HepG2 (cell line): ENCODE results near the gene TBCE. TPM values are rescaled to one million over a fixed set of nuclear protein-coding genes. Genes with fewer than 3 reads are reported as not detected.
A peak's percentile ranks its signal among the peaks of the same experiment; 100 is the strongest.

Experiments used
- CEBPZ ChIP-seq: IDR thresholded peaks from 2 replicates; pipeline ENCODE4 v1.6.1; 2012; ENCODE audit warnings: low read length, improper control_type of control experiment
- GABPA ChIP-seq, 2 experiments: IDR thresholded peaks; 2 replicates each; pipeline ENCODE4 v1.6.1; 2011 to 2016; ENCODE audit warnings: low read depth in 2 of 2, low read length in 1 of 2, missing biosample characterization in 1 of 2, missing genetic modification characterization in 1 of 2
- GATA4 ChIP-seq: sonication (generic); IDR thresholded peaks from 2 replicates; pipeline ENCODE4 v1.6.1; 2016; ENCODE audit warnings: antibody characterized with exemption, low read depth, borderline replicate concordance
- HBP1 ChIP-seq: IDR thresholded peaks from 2 replicates; pipeline ENCODE4 v1.6.1; 2016; ENCODE audit warnings: low read depth, control low read depth
- KLF15 ChIP-seq: sonication (generic); formaldehyde crosslinking; IDR thresholded peaks from 2 replicates; pipeline ENCODE4 v1.8.1; 2023; ENCODE audit warnings: borderline replicate concordance, mild to moderate bottlenecking, inconsistent platforms, missing genetic modification reagents, mixed read lengths
- KMT2A ChIP-seq: sonication (generic); formaldehyde crosslinking; IDR thresholded peaks from 2 replicates; pipeline ENCODE4 v1.4.0; 2020; ENCODE audit warnings: missing genetic modification reagents
- NKX3-1 ChIP-seq: sonication (generic); formaldehyde crosslinking; IDR thresholded peaks from 2 replicates; pipeline ENCODE4 v1.5.0; 2020; ENCODE audit warnings: missing genetic modification reagents
- RORA ChIP-seq: sonication (generic); formaldehyde crosslinking; IDR thresholded peaks from 2 replicates; pipeline ENCODE4 v1.5.0; 2020; ENCODE audit warnings: mild to moderate bottlenecking, missing genetic modification reagents, moderate library complexity
- SMYD3 ChIP-seq: sonication (generic); formaldehyde crosslinking; IDR thresholded peaks from 2 replicates; pipeline ENCODE4 v1.8.1; 2023; ENCODE audit warnings: mild to moderate bottlenecking, missing genetic modification reagents
- TGIF2 ChIP-seq: IDR thresholded peaks from 2 replicates; pipeline ENCODE4 v1.6.1; 2016; ENCODE audit warnings: control low read depth, missing compliant biosample characterization
- ZKSCAN8 ChIP-seq: IDR thresholded peaks from 2 replicates; pipeline ENCODE4 v1.6.1; 2016; ENCODE audit warnings: borderline replicate concordance, missing genetic modification reagents, missing compliant biosample characterization
- ZNF121 ChIP-seq: sonication (generic); formaldehyde crosslinking; IDR thresholded peaks from 2 replicates; pipeline ENCODE4 v1.5.0; 2020; ENCODE audit warnings: mild to moderate bottlenecking, missing genetic modification reagents
- ZNF75D ChIP-seq: sonication (generic); formaldehyde crosslinking; IDR thresholded peaks from 2 replicates; pipeline ENCODE4 v1.8.1; 2023; ENCODE audit warnings: missing genetic modification reagents, mild to moderate bottlenecking, borderline replicate concordance
- polyA plus RNA-seq, 8 experiments: library from polyadenylated mRNA; depleted of rRNA in 3 of 8; stranded (reverse) in 7 of 8; unstranded in 1 of 8; fragments of >200 nt; fragmentation: Illumina TruSeq in 4 of 8; extraction: Trizol in 4 of 8; gene quantifications; 2 replicates each; pipeline versions ENCODE4 v1.2.1 to v1.2.3, GENCODE V29; 2011 to 2016; ENCODE audit warnings: low read depth in 4 of 8, missing spikeins in 1 of 8, mixed read lengths in 1 of 8; ENCODE audit not compliant: insufficient read depth in 1 of 8
- total RNA-seq, 5 experiments: library from RNA; depleted of rRNA; stranded (reverse); fragments of >200 nt; fragmentation: Illumina TruSeq; extraction: Trizol; gene quantifications; 2 replicates each; pipeline ENCODE4 v1.2.3, GENCODE V29; 2016; ENCODE audit warnings: low read depth in 1 of 5
- TF ChIP-seq, protein P1 (sequence below): sonication (generic); formaldehyde crosslinking; IDR thresholded peaks from 2 replicates; pipeline ENCODE4 v1.8.0; 2022; ENCODE audit warnings: mild to moderate bottlenecking, missing genetic modification reagents, borderline replicate concordance
- TF ChIP-seq, protein P2 (sequence below): sonication (generic); formaldehyde crosslinking; IDR thresholded peaks from 2 replicates; pipeline ENCODE4 v1.5.0; 2020; ENCODE audit warnings: missing genetic modification reagents
- TF ChIP-seq, protein P3 (sequence below): sonication (generic); formaldehyde crosslinking; IDR thresholded peaks from 2 replicates; pipeline ENCODE4 v1.4.0; 2020; ENCODE audit warnings: mild to moderate bottlenecking, missing genetic modification reagents, borderline replicate concordance
- TF ChIP-seq, protein P4 (sequence below): sonication (generic); formaldehyde crosslinking; IDR thresholded peaks from 2 replicates; pipeline ENCODE4 v1.5.1; 2020; ENCODE audit warnings: missing genetic modification reagents, mild to moderate bottlenecking, borderline replicate concordance

The TBCE gene
- total and polyA plus RNA-seq, 2 of the 13 experiments (the other 11 are each of a cell fraction or from before 2014, with no cell fraction given): 25.6 to 31.1 TPM

DNA sequence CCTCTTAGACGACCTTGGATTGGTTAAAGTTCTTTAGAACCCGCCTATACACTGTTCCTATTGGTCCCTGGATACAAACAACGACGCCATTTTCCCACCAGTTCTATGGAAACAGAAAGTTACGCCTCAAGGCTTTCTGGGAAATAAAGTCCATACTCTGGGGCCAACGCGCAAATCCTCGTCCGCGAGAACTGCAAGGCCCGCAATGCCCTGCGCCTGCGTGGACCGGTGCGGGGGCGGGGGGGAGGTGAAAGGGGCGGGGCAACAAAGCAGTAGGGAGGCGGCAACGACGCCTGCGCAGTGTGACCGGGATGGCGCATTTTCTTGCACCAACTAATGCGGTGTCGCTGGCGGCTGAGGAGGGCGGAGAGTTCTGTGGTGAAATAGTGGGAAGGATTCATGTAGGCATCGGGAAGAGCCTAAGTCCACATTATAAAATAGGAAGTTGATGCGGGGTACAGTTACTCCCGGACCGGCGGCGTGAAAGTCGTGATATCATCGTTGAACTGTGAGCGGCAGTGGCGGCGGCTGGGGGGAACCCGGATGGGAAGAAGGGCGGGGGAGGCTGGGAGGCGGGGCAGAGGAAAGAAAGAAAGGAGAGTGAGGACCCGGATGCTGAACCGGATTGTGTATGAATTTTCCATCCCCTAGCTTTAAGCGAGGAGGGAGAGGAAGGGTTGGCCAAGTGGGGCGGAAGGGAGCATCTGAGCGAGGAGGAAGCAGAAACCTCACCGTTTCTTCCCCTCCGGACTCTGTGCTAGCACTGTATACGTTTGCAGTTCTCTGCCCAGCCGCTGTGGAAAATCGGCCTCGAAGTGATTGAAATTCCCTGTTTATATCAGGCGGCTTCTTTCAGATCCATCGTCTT lies 38.7 kb upstream of the TBCE start, which contains the start of gene GGPS1 (continued):
- TF ChIP-seq CEBPZ: no peak
- no peak for TF ChIP-seq NKX3-1 (CRISPR knock-in tag)
- TF ChIP-seq, protein P1, sequence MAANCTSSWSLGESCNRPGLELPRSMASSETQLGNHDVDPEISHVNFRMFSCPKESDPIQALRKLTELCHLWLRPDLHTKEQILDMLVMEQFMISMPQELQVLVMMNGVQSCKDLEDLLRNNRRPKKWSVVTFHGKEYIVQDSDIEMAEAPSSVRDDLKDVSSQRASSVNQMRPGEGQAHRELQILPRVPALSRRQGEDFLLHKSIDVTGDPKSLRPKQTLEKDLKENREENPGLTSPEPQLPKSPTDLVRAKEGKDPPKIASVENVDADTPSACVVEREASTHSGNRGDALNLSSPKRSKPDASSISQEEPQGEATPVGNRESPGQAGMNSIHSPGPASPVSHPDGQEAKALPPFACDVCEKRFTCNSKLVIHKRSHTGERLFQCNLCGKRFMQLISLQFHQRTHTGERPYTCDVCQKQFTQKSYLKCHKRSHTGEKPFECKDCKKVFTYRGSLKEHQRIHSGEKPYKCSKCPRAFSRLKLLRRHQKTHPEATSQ: peak; percentile 35; the same call in 1 of the 2 replicates
- TF ChIP-seq GABPA (IDR thresholded peaks at IDR 0.05; ENCODE audit: low read depth, low read length): peak; percentile 70
- TF ChIP-seq GABPA (CRISPR knock-in tag; IDR thresholded peaks at IDR 0.05; ENCODE audit: low read depth): peak; percentile 85
- TF ChIP-seq ZNF121 (CRISPR knock-in tag): no peak
- TF ChIP-seq ZNF75D: no peak
- TF ChIP-seq KMT2A (CRISPR knock-in tag): peak; percentile 84
- TF ChIP-seq GATA4: peak; percentile 59; the same call in 1 of the 2 replicates
- peak; percentile 34; the same call in 1 of the 2 replicates for TF ChIP-seq HBP1
- no peak for TF ChIP-seq RORA (CRISPR knock-in tag)
- TF ChIP-seq ZKSCAN8 (CRISPR knock-in tag): no peak
- TF ChIP-seq, protein P2, sequence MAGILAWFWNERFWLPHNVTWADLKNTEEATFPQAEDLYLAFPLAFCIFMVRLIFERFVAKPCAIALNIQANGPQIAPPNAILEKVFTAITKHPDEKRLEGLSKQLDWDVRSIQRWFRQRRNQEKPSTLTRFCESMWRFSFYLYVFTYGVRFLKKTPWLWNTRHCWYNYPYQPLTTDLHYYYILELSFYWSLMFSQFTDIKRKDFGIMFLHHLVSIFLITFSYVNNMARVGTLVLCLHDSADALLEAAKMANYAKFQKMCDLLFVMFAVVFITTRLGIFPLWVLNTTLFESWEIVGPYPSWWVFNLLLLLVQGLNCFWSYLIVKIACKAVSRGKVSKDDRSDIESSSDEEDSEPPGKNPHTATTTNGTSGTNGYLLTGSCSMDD: no peak
- TF ChIP-seq, protein P3, sequence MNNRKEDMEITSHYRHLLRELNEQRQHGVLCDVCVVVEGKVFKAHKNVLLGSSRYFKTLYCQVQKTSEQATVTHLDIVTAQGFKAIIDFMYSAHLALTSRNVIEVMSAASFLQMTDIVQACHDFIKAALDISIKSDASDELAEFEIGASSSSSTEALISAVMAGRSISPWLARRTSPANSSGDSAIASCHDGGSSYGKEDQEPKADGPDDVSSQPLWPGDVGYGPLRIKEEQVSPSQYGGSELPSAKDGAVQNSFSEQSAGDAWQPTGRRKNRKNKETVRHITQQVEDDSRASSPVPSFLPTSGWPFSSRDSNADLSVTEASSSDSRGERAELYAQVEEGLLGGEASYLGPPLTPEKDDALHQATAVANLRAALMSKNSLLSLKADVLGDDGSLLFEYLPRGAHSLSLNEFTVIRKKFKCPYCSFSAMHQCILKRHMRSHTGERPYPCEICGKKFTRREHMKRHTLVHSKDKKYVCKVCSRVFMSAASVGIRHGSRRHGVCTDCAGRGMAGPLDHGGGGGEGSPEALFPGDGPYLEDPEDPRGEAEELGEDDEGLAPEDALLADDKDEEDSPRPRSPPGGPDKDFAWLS (CRISPR knock-in tag): no peak
- no peak for TF ChIP-seq KLF15
- no peak for TF ChIP-seq SMYD3 (CRISPR knock-in tag)
- TF ChIP-seq TGIF2: peak; percentile 50; the same call in 1 of the 2 replicates
- TF ChIP-seq, protein P4, sequence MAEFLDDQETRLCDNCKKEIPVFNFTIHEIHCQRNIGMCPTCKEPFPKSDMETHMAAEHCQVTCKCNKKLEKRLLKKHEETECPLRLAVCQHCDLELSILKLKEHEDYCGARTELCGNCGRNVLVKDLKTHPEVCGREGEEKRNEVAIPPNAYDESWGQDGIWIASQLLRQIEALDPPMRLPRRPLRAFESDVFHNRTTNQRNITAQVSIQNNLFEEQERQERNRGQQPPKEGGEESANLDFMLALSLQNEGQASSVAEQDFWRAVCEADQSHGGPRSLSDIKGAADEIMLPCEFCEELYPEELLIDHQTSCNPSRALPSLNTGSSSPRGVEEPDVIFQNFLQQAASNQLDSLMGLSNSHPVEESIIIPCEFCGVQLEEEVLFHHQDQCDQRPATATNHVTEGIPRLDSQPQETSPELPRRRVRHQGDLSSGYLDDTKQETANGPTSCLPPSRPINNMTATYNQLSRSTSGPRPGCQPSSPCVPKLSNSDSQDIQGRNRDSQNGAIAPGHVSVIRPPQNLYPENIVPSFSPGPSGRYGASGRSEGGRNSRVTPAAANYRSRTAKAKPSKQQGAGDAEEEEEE (CRISPR knock-in tag): no peak
